Natural killer cell (primary cell): ENCODE results near the gene GAS2L2. TPM values are rescaled to one million over a fixed set of nuclear protein-coding genes. Genes with fewer than 3 reads are reported as not detected.

Source experiments
- ATAC-seq, 3 donors: fragments of 150-1000 bp in 2 of 3; fragments of 200-7000 bp in 1 of 3; cut with Tn5 transposase; 1 replicate in 1 of 3; 2 replicates in 2 of 3; pipeline ENCODE4 v1.10.0; 2021; ENCODE audit warnings: mild to moderate bottlenecking in 2 of 3, moderate library complexity in 2 of 3
- DNase-seq, 2 donors: peaks; one replicate each; pipeline versions ENCODE4 v3.0.0 to v3.0.0-alpha.2; 2013 to 2021; ENCODE audit warnings: mixed read lengths in 1 of 2
- H3K27ac ChIP-seq: one replicate; pipeline ENCODE4 v1.5.1; 2013; ENCODE audit warnings: mild to moderate bottlenecking, low read length
- H3K27me3 ChIP-seq: one replicate; pipeline ENCODE4 v1.6.1; 2013; ENCODE audit warnings: low read length; ENCODE audit not compliant: control insufficient read depth, insufficient read depth
- H3K36me3 ChIP-seq: one replicate; pipeline ENCODE4 v1.6.1; 2013; ENCODE audit warnings: low read length; ENCODE audit not compliant: control insufficient read depth, insufficient read depth
- H3K4me1 ChIP-seq: one replicate; pipeline ENCODE4 v1.6.1; 2013; ENCODE audit warnings: low read length; ENCODE audit not compliant: control insufficient read depth, insufficient read depth
- H3K4me3 ChIP-seq: one replicate; pipeline ENCODE4 v1.5.1; 2013; ENCODE audit warnings: low read length
- H3K9me3 ChIP-seq: one replicate; pipeline ENCODE4 v1.6.1; 2013; ENCODE audit warnings: low read length; ENCODE audit not compliant: control insufficient read depth, insufficient read depth
- H3K27ac Mint-ChIP-seq, 2 donors: one replicate each; pipeline ENCODE4 v1.8.0; 2022; ENCODE audit warnings: mild to moderate bottlenecking in 2 of 2, mixed read lengths in 2 of 2, moderate library complexity in 1 of 2
- H3K27me3 Mint-ChIP-seq, 2 donors: one replicate each; pipeline ENCODE4 v1.8.0; 2022; ENCODE audit warnings: low read depth in 2 of 2, mixed read lengths in 2 of 2
- H3K36me3 Mint-ChIP-seq: one replicate; pipeline ENCODE4 v1.8.0; 2022; ENCODE audit warnings: mixed read lengths
- H3K4me1 Mint-ChIP-seq, 2 donors: one replicate each; pipeline ENCODE4 v1.8.0; 2022; ENCODE audit warnings: mixed read lengths in 2 of 2
- H3K4me3 Mint-ChIP-seq: one replicate; pipeline ENCODE4 v1.8.0; 2022; ENCODE audit warnings: mild to moderate bottlenecking, moderate library complexity, mixed read lengths
- H3K9me3 Mint-ChIP-seq, 2 donors: one replicate each; pipeline ENCODE4 v1.8.0; 2022; ENCODE audit warnings: mixed read lengths in 2 of 2
- WGBS: methylation state at CpG from one replicate; pipeline ENCODE4 v1.1.7; 2013; ENCODE audit warnings: missing lambda C conversion rate; ENCODE audit not compliant: insufficient coverage; 5-methylcytosine and 5-hydroxymethylcytosine counted together
- intact Hi-C: fragments of 100-400 bp; cut with micrococcal nuclease; formaldehyde crosslinking; loops from one replicate; pipeline ENCODE4 v1.14.2; 2022
- total RNA-seq, 4 donors: library from RNA; stranded (reverse); fragments of 120-200 nt in 1 of 4; gene quantifications; one replicate each; pipeline versions ENCODE4 v1.2.3 to v1.2.4, GENCODE V29; 2013 to 2022
- TF ChIP-seq, protein P1 (sequence below): fragments of 200-600 bp; IDR thresholded peaks from one replicate; pipeline ENCODE4 v1.8.0; 2022; ENCODE audit warnings: antibody characterized with exemption

GAS2L2 gene
- total RNA-seq, 3 donors from 2014 or later (not counting 1 experiment from before 2014, with no cell fraction given) = 0.23 TPM; not detected in 2

DNA sequence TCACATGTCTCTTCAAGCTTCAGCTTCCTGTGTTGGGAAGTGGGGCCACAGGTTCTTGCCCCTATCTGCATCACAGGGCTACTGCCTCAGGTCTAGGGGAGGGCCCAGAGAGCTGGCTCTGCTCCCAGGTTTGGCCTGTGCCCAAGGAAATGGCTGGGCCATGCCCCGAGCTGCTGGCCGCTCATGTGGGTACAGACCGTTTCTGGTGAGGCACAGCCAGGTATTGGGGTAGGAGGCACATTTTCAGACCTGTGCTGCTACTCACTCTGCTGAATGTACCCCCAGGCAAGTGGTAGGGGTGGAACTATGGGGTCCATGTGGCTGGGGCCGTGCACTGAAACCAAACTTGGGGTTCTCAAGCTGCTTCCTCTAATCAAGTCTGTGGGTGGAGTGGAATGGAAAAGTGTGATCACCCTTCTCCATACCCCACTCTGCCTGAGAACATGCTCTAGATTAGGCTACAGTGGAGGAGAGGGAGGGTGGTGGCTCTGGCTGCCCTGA is 4.6 kb downstream of the GAS2L2 start:
- no peak overlapping the region for H3K27ac Mint-ChIP-seq
- H3K4me1 ChIP-seq = peaks cover 6% of the 10 kb centered on the region
- H3K4me3 ChIP-seq = no peak overlapping the region
- no peaks in the 10 kb centered on the region for H3K36me3 ChIP-seq
- intact Hi-C loops = no loop called here
- no peak for DNase-seq
- ATAC-seq = no peak
- no peak overlapping the region for H3K27ac ChIP-seq
- peaks cover 14% of the 10 kb centered on the region for H3K27me3 ChIP-seq
- H3K4me3 Mint-ChIP-seq = no peak overlapping the region
- H3K36me3 Mint-ChIP-seq = no peaks in the 10 kb centered on the region
- H3K27me3 Mint-ChIP-seq = peaks cover 41 to 47% of the 10 kb centered on the region in 2 donors
- peaks cover 0 to 4% of the 10 kb centered on the region in 2 donors for H3K4me1 Mint-ChIP-seq
- TF ChIP-seq, protein P1, sequence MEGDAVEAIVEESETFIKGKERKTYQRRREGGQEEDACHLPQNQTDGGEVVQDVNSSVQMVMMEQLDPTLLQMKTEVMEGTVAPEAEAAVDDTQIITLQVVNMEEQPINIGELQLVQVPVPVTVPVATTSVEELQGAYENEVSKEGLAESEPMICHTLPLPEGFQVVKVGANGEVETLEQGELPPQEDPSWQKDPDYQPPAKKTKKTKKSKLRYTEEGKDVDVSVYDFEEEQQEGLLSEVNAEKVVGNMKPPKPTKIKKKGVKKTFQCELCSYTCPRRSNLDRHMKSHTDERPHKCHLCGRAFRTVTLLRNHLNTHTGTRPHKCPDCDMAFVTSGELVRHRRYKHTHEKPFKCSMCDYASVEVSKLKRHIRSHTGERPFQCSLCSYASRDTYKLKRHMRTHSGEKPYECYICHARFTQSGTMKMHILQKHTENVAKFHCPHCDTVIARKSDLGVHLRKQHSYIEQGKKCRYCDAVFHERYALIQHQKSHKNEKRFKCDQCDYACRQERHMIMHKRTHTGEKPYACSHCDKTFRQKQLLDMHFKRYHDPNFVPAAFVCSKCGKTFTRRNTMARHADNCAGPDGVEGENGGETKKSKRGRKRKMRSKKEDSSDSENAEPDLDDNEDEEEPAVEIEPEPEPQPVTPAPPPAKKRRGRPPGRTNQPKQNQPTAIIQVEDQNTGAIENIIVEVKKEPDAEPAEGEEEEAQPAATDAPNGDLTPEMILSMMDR = no peak
- no peaks in the 10 kb centered on the region for H3K9me3 Mint-ChIP-seq
- no peaks in the 10 kb centered on the region for H3K9me3 ChIP-seq
- WGBS = 36% methylated on average over 4 of the region's 4 CpGs

DNA sequence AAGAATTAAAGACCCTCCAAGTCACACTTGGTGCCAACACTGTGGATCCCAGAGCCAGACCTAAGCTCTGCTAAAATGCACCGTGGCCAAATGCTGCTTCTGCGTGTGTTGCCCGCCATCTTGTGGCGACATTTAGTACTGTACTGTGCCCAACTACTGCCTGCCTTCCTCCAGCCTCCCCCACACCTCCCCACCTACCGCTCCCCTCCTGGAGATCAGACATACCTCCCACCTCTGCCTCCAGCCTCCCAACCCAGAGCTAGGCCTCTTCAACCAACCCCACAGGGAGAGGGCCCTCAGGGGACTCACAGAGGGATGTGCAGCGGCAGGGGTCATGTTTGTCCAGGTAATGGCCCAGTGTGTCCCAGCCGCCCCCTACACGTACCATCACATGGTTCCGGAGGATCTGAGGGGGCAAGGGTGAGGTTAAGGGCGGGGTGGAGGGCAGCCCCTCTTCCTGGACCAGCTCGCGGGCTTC is 5.5 kb downstream of the GAS2L2 start:
- Mint-ChIP-seq H3K36me3 (no peaks in the 10 kb centered on the region), H3K9me3 (no peaks in the 10 kb centered on the region), H3K4me3 (no peak overlapping the region), H3K27ac (no peak overlapping the region), H3K27me3 (peaks cover 42 to 43% of the 10 kb centered on the region in 2 donors), H3K4me1 (peaks cover 0 to 4% of the 10 kb centered on the region in 2 donors)
- ATAC-seq = peak; percentile 88 to 99 (median 99)
- Histone ChIP-seq H3K9me3 (no peaks in the 10 kb centered on the region), H3K27me3 (peaks cover 17% of the 10 kb centered on the region), H3K36me3 (no peaks in the 10 kb centered on the region), H3K4me3 (no peak overlapping the region), H3K27ac (no peak overlapping the region), H3K4me1 (peaks cover 6% of the 10 kb centered on the region)
- intact Hi-C loops = loop anchor here (1.0 to 2.0 kb wide), 3 partner anchors 134 to 1205 kb away; no protein-coding TSS in a partner anchor
- DNase-seq = peak; percentile 76 to 91
- WGBS = 42% methylated on average over 11 of the region's 12 CpGs
- TF ChIP-seq, protein P1 = peak; percentile 91

DNA sequence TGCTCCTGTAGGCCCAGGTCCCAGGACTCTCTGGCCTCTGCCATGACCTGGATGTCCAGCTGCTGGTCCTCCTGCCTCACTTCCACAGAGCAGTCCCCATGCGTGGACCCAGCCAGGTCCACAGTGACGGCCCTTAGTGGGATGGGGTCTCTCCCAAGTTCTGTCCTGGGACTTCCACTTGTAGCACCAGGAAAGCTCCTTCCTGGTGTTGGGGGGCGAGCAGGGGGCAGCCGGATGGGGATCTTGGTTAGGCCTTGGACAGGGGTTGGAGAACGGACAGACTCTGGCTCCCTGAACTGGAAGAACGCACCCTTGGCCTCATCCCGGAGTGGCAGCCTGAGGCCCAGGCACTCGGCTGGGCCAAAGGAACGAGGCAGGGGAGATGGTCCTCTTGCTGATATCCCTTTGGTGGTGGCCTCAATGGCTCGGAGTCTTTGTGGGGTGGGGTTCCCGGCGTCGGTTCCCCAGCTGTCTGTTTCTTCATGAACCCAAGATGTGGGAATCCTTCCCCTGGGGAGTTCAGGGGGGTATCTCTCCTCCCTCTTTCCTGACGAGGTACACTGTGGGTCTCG is 7.2 kb downstream of the GAS2L2 start:
- DNase-seq (no peak), ATAC-seq (no peak)
- H3K27me3 ChIP-seq = peaks cover 17% of the 10 kb centered on the region
- Mint-ChIP-seq H3K9me3 (no peaks in the 10 kb centered on the region), H3K27me3 (peaks cover 39 to 43% of the 10 kb centered on the region in 2 donors), H3K27ac (no peak overlapping the region), H3K36me3 (no peaks in the 10 kb centered on the region), H3K4me3 (no peak overlapping the region), H3K4me1 (peaks cover 0 to 9% of the 10 kb centered on the region in 2 donors)
- no peak overlapping the region for H3K27ac ChIP-seq
- H3K4me1 ChIP-seq = peaks cover 12% of the 10 kb centered on the region
- H3K4me3 ChIP-seq = no peak overlapping the region
- intact Hi-C loops = loop anchor here (2.0 kb wide), 1 partner anchor 1203 kb away; no protein-coding TSS in a partner anchor
- 91% methylated on average over 13 of the region's 15 CpGs for WGBS
- TF ChIP-seq, protein P1 = no peak
- no peaks in the 10 kb centered on the region for H3K36me3 ChIP-seq
- no peaks in the 10 kb centered on the region for H3K9me3 ChIP-seq
